NB4 (cell line): ENCODE measurements around the gene BTBD9.
A peak's percentile ranks its signal among the peaks of the same experiment; 100 is the strongest.

ENCODE experiments used
- DNase-seq: peaks from one replicate; pipeline ENCODE4 v3.0.0; 2010; ENCODE audit warnings: low read depth
- H3K4me3 ChIP-seq: one replicate; pipeline ENCODE4 v1.5.1; 2011; ENCODE audit warnings: mild to moderate bottlenecking, low read depth, low read length, moderate library complexity
- MYC ChIP-seq: IDR thresholded peaks from 2 replicates; pipeline ENCODE4 v1.6.1; 2011; ENCODE audit warnings: low read depth, low read length
- POLR2A ChIP-seq: IDR thresholded peaks from 2 replicates; pipeline ENCODE4 v1.6.1; 2011; ENCODE audit warnings: mild to moderate bottlenecking; ENCODE audit not compliant: insufficient read length; ENCODE audit errors: extremely low read depth
- TF ChIP-seq, protein P1 (sequence below): IDR thresholded peaks from one replicate; pipeline ENCODE4 v1.5.1; 2012; ENCODE audit warnings: low read depth, low read length
- TF ChIP-seq, protein P2 (sequence below): IDR thresholded peaks from 2 replicates; pipeline ENCODE4 v1.6.1; 2011; ENCODE audit warnings: low read depth, low read length

Gene BTBD9

DNA sequence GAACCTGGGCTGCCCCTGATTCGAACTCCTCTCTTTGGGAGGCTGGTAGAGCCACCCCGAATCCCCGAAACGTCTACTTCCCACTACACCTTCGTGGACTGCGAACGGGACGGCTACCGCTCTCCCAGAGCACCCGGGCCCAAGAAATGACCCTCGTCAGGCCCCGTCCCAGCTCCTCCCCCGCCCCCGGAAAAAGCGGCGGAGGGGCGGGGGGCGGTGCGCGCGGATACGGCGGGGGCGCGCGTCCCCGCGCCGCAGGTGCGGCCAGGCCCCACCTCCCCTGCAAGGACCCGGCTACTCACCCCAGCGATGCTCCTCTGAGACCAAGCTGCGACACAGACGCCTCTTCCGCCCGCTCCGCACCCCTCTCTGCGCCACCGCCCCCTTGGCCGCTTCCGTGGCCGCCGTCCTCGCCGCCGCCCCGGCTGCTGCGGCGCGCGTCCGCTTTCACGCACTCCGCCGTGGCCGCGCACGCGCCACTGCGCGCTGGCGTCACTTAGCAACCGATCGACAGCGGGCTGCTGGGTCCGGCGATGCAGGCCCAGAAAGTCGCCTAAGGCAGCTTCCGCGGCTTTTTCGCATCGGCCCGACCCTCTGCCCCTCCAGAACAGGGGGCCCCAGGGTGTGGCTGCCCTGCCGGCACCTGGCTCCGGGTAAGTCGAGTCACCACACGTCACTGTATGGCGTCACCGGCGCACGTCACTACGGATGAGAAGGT lies at the start of gene BTBD9:
Gene BTBD9, minus strand, starts transcription at position 432 of the 718 bp plus-strand sequence.
- H3K4me3 ChIP-seq = peak within 1 kb of the TSS; percentile 85
- peak; percentile 85 for DNase-seq
- TF ChIP-seq, protein P1, sequence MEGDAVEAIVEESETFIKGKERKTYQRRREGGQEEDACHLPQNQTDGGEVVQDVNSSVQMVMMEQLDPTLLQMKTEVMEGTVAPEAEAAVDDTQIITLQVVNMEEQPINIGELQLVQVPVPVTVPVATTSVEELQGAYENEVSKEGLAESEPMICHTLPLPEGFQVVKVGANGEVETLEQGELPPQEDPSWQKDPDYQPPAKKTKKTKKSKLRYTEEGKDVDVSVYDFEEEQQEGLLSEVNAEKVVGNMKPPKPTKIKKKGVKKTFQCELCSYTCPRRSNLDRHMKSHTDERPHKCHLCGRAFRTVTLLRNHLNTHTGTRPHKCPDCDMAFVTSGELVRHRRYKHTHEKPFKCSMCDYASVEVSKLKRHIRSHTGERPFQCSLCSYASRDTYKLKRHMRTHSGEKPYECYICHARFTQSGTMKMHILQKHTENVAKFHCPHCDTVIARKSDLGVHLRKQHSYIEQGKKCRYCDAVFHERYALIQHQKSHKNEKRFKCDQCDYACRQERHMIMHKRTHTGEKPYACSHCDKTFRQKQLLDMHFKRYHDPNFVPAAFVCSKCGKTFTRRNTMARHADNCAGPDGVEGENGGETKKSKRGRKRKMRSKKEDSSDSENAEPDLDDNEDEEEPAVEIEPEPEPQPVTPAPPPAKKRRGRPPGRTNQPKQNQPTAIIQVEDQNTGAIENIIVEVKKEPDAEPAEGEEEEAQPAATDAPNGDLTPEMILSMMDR = no peak
- peak; percentile 40; the same call in 1 of the 2 replicates for TF ChIP-seq MYC
- TF ChIP-seq, protein P2, sequence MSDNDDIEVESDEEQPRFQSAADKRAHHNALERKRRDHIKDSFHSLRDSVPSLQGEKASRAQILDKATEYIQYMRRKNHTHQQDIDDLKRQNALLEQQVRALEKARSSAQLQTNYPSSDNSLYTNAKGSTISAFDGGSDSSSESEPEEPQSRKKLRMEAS = 0 out of 2 replicates have a peak, but pooled peaks have one; percentile 11
- no peak for TF ChIP-seq POLR2A

DNA sequence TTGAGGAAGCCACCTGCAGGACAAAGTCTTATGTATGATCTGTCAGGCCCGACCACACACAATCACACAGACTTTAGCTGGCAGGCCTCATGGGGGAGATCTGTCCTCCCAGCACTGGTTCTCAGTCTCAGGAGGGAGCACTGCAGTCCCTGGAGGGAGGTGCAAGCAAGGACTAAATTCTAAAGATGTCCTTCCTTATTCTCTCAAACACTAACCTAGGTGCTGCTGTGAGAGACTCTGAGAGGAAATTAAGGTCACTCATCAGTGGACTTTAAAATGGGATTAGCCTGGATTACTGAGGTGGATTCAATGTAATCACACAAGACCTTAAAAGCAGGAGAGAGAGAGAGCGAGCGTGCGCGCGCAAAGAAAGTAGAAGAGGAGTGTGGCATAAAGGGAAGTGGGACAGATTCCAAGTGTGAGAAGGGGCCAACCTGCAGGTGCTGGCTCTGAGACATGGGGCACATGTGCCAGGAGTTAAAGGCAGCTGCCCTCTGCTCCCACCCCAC lies 48.9 kb upstream of the BTBD9 start:
- DNase-seq = peak; percentile 56
- TF ChIP-seq, protein P2 = no peak
- TF ChIP-seq MYC (no peak), POLR2A (no peak)
- TF ChIP-seq, protein P1 = no peak

DNA sequence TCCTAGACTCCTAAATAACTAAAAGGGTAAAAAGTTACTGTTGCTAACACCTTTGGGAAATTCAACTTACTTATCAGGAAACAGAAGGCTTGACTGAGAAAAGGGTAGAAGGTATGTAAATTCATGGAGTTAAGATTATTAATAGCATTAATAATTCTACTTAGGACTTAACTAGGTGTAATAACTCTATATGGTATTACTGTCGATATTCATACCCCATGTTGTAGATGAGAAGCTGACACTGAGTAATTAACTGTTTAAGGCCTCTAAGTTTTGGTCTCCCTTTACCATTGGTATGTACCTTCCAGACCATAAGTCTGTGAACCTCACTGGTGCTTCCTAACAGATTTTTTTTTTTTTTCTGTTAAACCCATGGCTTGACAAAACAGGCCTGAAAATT lies 47.8 kb upstream of the BTBD9 start:
- H3K4me3 ChIP-seq = no peak overlapping the region
- TF ChIP-seq POLR2A = no peak
- TF ChIP-seq, protein P1 = no peak
- TF ChIP-seq, protein P2 = no peak
- TF ChIP-seq MYC = no peak

More for the DNA sequence above, 48.9 kb upstream of the BTBD9 start:
- no peak overlapping the region for H3K4me3 ChIP-seq

DNA sequence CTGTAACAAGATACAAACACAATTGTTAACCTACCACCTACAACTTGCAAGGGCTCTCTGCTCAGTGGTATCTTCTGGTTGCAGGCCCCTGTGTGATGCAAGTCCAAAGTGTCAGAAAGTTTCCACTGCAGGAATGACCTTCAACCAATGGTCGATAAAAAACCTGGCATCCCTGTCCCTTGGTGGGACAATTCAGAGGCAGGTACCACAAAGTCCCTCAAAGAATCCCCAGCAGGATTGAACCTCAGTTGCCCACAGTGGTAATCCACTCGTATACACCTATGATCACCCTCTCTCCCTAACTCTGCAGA lies 47.3 kb upstream of the BTBD9 start:
- no peak overlapping the region for H3K4me3 ChIP-seq
- TF ChIP-seq MYC (no peak), POLR2A (no peak)
- TF ChIP-seq, protein P1 = no peak
- TF ChIP-seq, protein P2 = no peak
- no peak for DNase-seq

More for the DNA sequence above, 47.8 kb upstream of the BTBD9 start:
- DNase-seq = no peak

DNA sequence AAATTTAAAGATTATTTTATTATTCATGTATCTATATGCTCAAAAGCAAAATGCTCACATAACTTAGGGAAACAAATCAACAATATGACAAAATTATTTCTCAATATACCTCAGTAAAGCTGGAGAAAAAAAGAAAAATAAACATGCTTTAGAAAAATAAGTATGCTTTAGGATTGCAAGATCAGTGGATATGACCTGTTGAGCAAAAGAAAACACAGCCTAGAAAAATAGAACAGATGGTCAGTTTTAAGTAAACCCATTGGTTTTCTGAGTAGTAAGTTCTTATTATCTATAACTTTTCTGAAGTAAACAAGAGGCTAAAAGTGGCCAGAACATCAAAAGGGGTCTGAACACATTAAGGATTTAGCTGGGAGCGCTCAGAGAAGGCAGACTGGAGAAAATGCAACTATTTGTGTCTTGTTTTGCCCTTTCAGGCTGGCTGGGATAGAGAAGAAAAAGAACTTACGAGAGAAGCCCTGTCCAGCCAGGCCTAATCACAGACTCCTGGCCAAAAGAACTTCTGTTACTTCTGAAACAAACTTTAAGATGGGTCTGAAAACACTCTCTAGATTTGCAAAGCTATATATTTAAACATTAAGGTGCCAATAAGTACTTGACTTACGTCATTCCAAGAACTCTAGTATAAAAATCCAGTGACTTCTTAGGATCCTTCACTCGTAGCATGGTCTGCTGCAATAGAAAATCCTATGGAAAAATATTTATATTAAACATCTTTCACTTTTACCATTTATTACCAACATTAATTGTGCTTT lies 46.7 kb upstream of the BTBD9 start:
- no peak for TF ChIP-seq POLR2A
- TF ChIP-seq, protein P1 = no peak
- DNase-seq = no peak
- H3K4me3 ChIP-seq = no peak overlapping the region
